22Rv1 (cell line): ENCODE measurements around the gene ARHGAP25.
A peak's percentile ranks its signal among the peaks of the same experiment; 100 is the strongest.

ENCODE experiments used
- CTCF ChIP-seq: fragments of 450-650 bp; IDR thresholded peaks from 2 replicates; pipeline ENCODE4 v1.5.1; 2017; ENCODE audit warnings: mild to moderate bottlenecking
- ZFX ChIP-seq: fragments of 450-650 bp; IDR thresholded peaks from 2 replicates; pipeline ENCODE4 v1.6.1; 2017; ENCODE audit warnings: antibody characterized with exemption, borderline replicate concordance

GRCh38 chr2:68709421-68709911 is 25.1 kb upstream of the ARHGAP25 start:
- TF ChIP-seq CTCF (peak; percentile 80), ZFX (no peak)
